K562 (cell line): ENCODE results near the gene WNT3. TPM values are rescaled to one million over a fixed set of nuclear protein-coding genes. Genes with fewer than 3 reads are reported as not detected.

ENCODE experiments used
- CCAR2 ChIP-seq: fragments of 200-400 bp; formaldehyde crosslinking; IDR thresholded peaks from 2 replicates; pipeline ENCODE4 v1.6.1; 2017; ENCODE audit warnings: mild to moderate bottlenecking, low read depth, low read length
- EHMT2 ChIP-seq: fragments of 450-650 bp; IDR thresholded peaks from 2 replicates; pipeline ENCODE4 v1.6.1; 2018; ENCODE audit warnings: antibody characterized with exemption
- ERF ChIP-seq: fragments of 450-650 bp; formaldehyde crosslinking; IDR thresholded peaks from 2 replicates; pipeline ENCODE4 v1.4.0; 2020; ENCODE audit warnings: mild to moderate bottlenecking, mixed read lengths
- JUND ChIP-seq, 2 experiments: IDR thresholded peaks; 2 replicates in 1 of 2; 3 replicates in 1 of 2; pipeline ENCODE4 v1.6.1; 2011; ENCODE audit warnings: borderline replicate concordance in 2 of 2, low read depth in 2 of 2, low read length in 2 of 2, improper control_type of control experiment in 1 of 2, missing biosample characterization in 1 of 2, missing genetic modification characterization in 1 of 2, missing genetic modification reagents in 1 of 2
- KDM2B ChIP-seq: fragments of 250-450 bp; sonication (Bioruptor Pico); IDR thresholded peaks from 2 replicates; pipeline ENCODE4 v1.8.0; 2021; ENCODE audit warnings: mild to moderate bottlenecking, moderate library complexity
- MTA3 ChIP-seq: fragments of 450-650 bp; formaldehyde crosslinking; IDR thresholded peaks from 2 replicates; pipeline ENCODE4 v1.6.1; 2017; ENCODE audit warnings: mild to moderate bottlenecking, borderline replicate concordance
- NELFE ChIP-seq: IDR thresholded peaks from 2 replicates; pipeline ENCODE4 v1.6.1; 2011; ENCODE audit warnings: mild to moderate bottlenecking; ENCODE audit not compliant: insufficient read depth, insufficient read length
- POLR3A ChIP-seq: IDR thresholded peaks from 2 replicates; pipeline ENCODE4 v1.6.1; 2011; ENCODE audit warnings: borderline replicate concordance, mild to moderate bottlenecking, moderate library complexity; ENCODE audit not compliant: insufficient read length, insufficient read depth; ENCODE audit errors: extremely low read depth
- POLR3G ChIP-seq: IDR thresholded peaks from 2 replicates; pipeline ENCODE4 v1.6.1; 2011; ENCODE audit not compliant: insufficient read length, insufficient replicate concordance; ENCODE audit errors: extremely low read depth
- RBM25 ChIP-seq: fragments of 200-400 bp; formaldehyde crosslinking; IDR thresholded peaks from 2 replicates; pipeline ENCODE4 v1.6.1; 2018; ENCODE audit warnings: low read length, low read depth, moderate library complexity; ENCODE audit not compliant: severe bottlenecking
- RUNX1 ChIP-seq: sonication (generic); IDR thresholded peaks from 2 replicates; pipeline ENCODE4 v1.6.1; 2016; ENCODE audit warnings: antibody characterized with exemption, low read depth
- SETDB1 ChIP-seq: IDR thresholded peaks from one replicate; pipeline ENCODE4 v1.6.1; 2012; ENCODE audit warnings: low read length, control low read depth, inconsistent platforms
- TBP ChIP-seq: optimal IDR thresholded peaks from 2 replicates; pipeline ENCODE3; 2011; ENCODE audit warnings: low read depth, low read length, improper control_type of control experiment
- ZBTB7A ChIP-seq: IDR thresholded peaks from 2 replicates; pipeline ENCODE4 v1.6.1; 2011; ENCODE audit warnings: low read depth, mild to moderate bottlenecking, low read length, moderate library complexity, borderline replicate concordance; ENCODE audit not compliant: control insufficient read depth
- ZNF134 ChIP-seq: fragments of 250-450 bp; sonication (Bioruptor Pico); conservative IDR thresholded peaks from 2 replicates; pipeline ENCODE4 v1.4.0; 2020
- ZNF445 ChIP-seq: fragments of 250-450 bp; sonication (Bioruptor Pico); IDR thresholded peaks from 2 replicates; pipeline ENCODE4 v1.4.0; 2020; ENCODE audit warnings: low read depth, mild to moderate bottlenecking, moderate library complexity
- ZNF512 ChIP-seq: IDR thresholded peaks from 2 replicates; pipeline ENCODE4 v1.6.1; 2016; ENCODE audit warnings: missing genetic modification characterization, missing compliant biosample characterization
- polyA plus RNA-seq, 8 experiments: library from polyadenylated mRNA; depleted of rRNA in 4 of 8; stranded (reverse) in 5 of 8; unstranded in 3 of 8; fragments of >200 nt; fragmentation: Nextera tagmentation in 2 of 8; fragmentation: Illumina TruSeq in 1 of 8; extraction: Ambion mirVana in 2 of 8; extraction: Trizol in 1 of 8; gene quantifications; 2 replicates each; pipeline versions ENCODE4 v1.2.1 to v1.2.3, GENCODE V29; 2011 to 2014; ENCODE audit warnings: inconsistent platforms in 1 of 8, missing spikeins in 1 of 8
- total RNA-seq, 7 experiments: library from RNA; depleted of rRNA in 6 of 7; stranded (reverse); fragments of >200 nt in 6 of 7; fragmentation: Illumina TruSeq in 2 of 7; extraction: Trizol in 2 of 7; gene quantifications; 2 replicates each; pipeline versions ENCODE4 v1.2.1 to v1.2.3, GENCODE V29; 2011 to 2021; ENCODE audit warnings: low replicate concordance in 1 of 7
- TF ChIP-seq, protein P1 (sequence below): fragments of 450-650 bp; formaldehyde crosslinking; IDR thresholded peaks from 2 replicates; pipeline ENCODE4 v1.4.0; 2022; ENCODE audit warnings: missing genetic modification characterization
- TF ChIP-seq, protein P2 (sequence below): sonication (generic); formaldehyde crosslinking; IDR thresholded peaks from 2 replicates; pipeline ENCODE4 v1.8.1; 2023; ENCODE audit warnings: mild to moderate bottlenecking, missing genetic modification reagents
- TF ChIP-seq, protein P3 (sequence below), 3 experiments: IDR thresholded peaks in 2 of 3; conservative IDR thresholded peaks in 1 of 3; 2 replicates each; pipeline ENCODE4 v1.5.1; 2011 to 2012; ENCODE audit warnings: low read length in 3 of 3, mild to moderate bottlenecking in 3 of 3, control low read depth in 2 of 3, improper control_type of control experiment in 1 of 3, inconsistent platforms in 1 of 3, low read depth in 1 of 3, mixed read lengths in 1 of 3, moderate library complexity in 1 of 3; ENCODE audit not compliant: insufficient read depth in 2 of 3

The WNT3 gene
- total and polyA plus RNA-seq, 9 of the 15 experiments (the other 6 are each of a cell fraction or from before 2014, with no cell fraction given), result 1.5 to 6.1 (median 3.3) TPM

DNA sequence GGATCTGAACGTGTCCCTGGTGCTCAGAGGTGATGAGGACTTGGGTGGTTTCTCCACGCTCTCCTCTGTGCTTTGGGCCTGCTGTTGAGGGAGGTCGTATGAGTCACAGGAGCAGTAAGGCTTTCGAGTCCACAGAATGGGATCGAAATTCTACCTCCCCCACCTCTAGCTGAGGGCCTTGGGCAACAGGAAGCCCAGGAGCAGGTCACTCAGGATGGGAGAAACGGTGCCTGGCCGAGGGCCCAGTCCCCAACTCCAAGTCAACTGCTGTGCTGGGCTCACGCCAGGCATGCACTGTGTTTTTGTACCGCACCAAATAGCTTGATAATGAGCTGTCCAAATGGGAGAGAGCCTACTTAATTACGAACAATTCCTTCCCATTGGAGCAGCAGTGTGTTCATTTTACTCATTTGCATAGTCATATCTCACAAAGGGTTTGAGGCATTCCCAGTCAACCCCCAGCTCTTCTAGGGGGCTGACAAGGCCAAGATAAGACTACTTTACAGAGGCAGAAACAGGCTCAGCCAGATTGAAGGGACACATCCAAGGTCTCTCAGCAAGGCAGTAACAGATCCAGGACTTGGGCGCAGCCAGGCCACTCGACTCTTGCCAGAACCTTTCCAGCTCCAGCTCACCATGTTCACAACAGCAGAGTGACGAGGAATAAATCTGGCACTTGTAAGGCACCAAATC, 53.6 kb downstream of the WNT3 start (continued):
- TF ChIP-seq SETDB1 (no peak), ERF (no peak), TBP (peak; percentile 3), RBM25 (no peak), JUND (IDR thresholded peaks at IDR 0.05; ENCODE audit: borderline replicate concordance, low read depth, low read length) (peak; percentile 71; the same call in 1 of the 2 replicates), JUND (tag; IDR thresholded peaks at IDR 0.05; ENCODE audit: borderline replicate concordance, low read depth, low read length) (0 out of 3 replicates have a peak, but pooled peaks have one; percentile 63), EHMT2 (0 out of 2 replicates have a peak, but pooled peaks have one; percentile 55), NELFE (no peak), RUNX1 (no peak), KDM2B (CRISPR knock-in tag) (no peak), ZBTB7A (no peak), ZNF445 (CRISPR knock-in tag) (no peak), CCAR2 (no peak), POLR3G (no peak), MTA3 (0 out of 2 replicates have a peak, but pooled peaks have one; percentile 54), ZNF134 (CRISPR knock-in tag) (no peak; the same call in 1 of the 2 replicates), ZNF512 (tag) (no peak), POLR3A (no peak)
- TF ChIP-seq, protein P1, sequence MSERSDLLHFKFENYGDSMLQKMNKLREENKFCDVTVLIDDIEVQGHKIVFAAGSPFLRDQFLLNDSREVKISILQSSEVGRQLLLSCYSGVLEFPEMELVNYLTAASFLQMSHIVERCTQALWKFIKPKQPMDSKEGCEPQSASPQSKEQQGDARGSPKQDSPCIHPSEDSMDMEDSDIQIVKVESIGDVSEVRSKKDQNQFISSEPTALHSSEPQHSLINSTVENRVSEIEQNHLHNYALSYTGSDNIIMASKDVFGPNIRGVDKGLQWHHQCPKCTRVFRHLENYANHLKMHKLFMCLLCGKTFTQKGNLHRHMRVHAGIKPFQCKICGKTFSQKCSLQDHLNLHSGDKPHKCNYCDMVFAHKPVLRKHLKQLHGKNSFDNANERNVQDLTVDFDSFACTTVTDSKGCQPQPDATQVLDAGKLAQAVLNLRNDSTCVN (CRISPR knock-in tag), result no peak
- TF ChIP-seq, protein P2, sequence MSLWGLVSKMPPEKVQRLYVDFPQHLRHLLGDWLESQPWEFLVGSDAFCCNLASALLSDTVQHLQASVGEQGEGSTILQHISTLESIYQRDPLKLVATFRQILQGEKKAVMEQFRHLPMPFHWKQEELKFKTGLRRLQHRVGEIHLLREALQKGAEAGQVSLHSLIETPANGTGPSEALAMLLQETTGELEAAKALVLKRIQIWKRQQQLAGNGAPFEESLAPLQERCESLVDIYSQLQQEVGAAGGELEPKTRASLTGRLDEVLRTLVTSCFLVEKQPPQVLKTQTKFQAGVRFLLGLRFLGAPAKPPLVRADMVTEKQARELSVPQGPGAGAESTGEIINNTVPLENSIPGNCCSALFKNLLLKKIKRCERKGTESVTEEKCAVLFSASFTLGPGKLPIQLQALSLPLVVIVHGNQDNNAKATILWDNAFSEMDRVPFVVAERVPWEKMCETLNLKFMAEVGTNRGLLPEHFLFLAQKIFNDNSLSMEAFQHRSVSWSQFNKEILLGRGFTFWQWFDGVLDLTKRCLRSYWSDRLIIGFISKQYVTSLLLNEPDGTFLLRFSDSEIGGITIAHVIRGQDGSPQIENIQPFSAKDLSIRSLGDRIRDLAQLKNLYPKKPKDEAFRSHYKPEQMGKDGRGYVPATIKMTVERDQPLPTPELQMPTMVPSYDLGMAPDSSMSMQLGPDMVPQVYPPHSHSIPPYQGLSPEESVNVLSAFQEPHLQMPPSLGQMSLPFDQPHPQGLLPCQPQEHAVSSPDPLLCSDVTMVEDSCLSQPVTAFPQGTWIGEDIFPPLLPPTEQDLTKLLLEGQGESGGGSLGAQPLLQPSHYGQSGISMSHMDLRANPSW (CRISPR knock-in tag), result no peak
- TF ChIP-seq, protein P3, sequence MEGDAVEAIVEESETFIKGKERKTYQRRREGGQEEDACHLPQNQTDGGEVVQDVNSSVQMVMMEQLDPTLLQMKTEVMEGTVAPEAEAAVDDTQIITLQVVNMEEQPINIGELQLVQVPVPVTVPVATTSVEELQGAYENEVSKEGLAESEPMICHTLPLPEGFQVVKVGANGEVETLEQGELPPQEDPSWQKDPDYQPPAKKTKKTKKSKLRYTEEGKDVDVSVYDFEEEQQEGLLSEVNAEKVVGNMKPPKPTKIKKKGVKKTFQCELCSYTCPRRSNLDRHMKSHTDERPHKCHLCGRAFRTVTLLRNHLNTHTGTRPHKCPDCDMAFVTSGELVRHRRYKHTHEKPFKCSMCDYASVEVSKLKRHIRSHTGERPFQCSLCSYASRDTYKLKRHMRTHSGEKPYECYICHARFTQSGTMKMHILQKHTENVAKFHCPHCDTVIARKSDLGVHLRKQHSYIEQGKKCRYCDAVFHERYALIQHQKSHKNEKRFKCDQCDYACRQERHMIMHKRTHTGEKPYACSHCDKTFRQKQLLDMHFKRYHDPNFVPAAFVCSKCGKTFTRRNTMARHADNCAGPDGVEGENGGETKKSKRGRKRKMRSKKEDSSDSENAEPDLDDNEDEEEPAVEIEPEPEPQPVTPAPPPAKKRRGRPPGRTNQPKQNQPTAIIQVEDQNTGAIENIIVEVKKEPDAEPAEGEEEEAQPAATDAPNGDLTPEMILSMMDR (IDR thresholded peaks at IDR 0.05 in 2 of 3, conservative IDR thresholded peaks at IDR 0.05 in 1 of 3; ENCODE audit: insufficient read depth in 2 of 3, low read depth in 1 of 3, low read length in 3 of 3), result no peak
